HG03558 (cell line): ENCODE data around the gene TENT5C.
"Not testable (repeated sequence)": the region's sequence is repeated elsewhere in the genome, so short reads cannot be mapped to it uniquely, and the experiment has no call there.

Source experiments
- ATAC-seq: cut with Tn5 transposase; IDR thresholded peaks from one replicate; pipeline ENCODE4 v1.9.1; 2021; ENCODE audit warnings: moderate number of reproducible peaks; ENCODE audit not compliant: unreplicated experiment; ENCODE audit errors: extremely low read depth

The TENT5C gene

DNA sequence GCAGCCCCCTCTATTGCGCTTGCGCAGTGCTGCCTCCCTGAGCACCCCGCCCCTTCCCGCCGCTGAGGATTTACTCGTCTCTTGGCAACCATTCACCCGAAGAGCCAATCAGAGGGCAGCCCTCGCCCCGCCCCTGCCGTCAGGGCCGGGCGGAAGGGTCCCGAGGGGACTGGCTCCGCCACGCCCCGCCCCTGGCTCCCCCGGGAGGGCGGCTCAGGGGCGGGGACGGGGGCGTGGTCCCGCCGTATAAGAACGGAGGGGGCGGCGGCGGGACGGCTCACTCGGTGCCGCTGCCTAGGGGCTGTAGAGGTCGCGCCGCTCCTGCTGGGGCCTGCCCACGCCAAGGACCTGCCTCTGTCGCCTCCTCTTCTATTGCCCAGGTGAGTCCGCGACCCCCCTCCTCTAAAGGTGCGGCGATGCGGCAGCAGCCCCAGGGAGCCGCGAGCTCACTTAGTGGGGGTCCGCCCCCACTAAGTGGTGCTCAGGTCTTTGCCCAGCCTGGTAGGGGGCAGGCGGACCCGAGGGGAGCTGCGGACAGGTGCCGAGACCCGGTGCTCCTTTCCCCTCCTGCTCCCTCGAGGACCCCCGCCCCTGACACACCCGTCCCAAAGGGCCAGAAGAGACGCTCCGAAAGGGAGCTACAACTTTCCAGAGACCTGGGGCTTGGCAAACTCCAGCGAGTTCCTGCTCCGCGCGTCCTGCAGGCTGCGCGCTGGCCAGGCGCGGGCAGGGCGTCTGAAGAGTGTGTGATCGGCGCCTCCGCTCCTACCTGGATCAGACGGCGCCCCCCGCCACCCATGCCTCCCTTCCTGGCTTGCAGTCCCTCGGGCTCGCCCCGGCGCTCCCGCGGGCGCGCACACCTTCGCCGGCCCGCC, at the start of gene TENT5C:
TSS of gene TENT5C (plus strand) at position 275 of the 875 bp plus-strand sequence. CDS start 16,821 bp downstream, outside the sequence.
- ATAC-seq = peak; percentile 64

DNA sequence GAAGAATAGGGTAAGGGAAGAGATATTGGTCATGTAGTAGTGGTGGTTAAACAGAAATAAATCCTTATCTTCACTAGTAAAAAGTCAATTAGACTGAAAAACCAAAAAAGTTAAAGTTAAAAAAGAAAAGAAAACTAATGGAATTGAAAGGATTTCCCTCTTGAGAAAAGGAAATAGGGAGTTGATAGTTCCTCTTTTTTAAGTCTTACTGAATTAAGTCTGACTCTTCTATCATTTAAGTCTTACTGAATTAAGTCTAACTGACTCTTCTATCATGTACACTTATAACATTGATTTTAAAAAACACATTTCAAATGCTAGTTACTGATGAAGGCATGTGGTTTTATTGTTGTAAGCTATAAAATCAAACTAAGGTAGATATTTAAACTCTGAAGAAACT, 49.5 kb upstream of the TENT5C start:
- no peak for ATAC-seq

DNA sequence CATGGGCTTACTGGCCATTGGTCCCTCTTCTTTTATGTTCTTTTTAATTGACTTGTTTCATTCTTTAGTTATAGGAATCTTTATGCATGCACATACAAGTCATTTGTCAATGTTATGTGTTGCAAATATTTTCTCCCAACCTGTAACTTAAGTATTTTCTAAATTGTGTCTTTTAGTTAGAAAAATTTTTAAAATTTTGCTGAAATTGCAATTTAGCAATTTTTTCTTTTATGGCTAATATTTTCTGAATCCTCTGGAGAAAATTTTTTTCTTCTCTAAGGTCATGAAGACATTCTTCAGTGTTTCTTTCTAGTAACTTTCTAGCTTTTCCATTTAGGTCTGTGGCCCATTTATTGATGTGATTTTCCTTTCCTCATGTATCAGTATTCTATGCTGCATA, 48.9 kb upstream of the TENT5C start:
- ATAC-seq = no peak

DNA sequence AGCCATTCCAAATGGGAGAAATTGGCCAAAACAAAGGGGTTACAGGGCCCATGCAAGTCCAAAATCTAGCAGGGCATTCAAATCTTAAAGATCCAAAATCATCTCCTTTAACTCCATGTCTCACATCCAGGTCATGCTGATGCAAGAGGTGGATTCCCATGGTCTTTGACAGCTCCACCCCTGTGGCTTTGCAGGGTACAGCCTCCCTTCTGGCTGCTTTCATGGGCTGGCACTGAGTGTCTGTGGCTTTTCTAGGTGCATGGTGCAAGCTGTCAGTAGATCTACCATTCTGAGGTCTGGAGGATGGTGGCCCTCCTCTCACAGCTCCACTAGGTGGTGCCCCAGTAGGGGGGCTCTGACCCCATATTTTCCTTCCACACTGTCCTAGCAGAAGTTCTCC, 47.4 kb upstream of the TENT5C start:
- ATAC-seq = not testable (repeated sequence)

DNA sequence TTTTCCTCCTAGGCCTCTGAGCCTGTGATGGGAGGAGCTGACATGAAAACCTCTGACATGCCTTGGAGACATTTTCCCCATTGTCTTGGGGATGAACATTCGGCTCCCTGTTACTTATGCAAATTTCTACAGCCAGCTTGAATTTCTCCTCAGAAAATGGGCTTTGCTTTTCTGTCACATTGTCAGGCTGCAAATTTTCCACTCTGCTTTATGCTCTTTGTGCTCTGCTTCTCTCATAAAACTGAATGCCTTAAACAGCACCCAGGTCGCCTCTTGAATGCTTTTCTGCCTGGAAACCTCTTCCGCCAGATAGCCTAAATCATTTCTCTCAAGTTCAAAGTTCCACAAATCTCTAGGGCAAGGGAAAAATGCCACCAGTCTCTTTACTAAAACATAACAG, 46.7 kb upstream of the TENT5C start:
- no peak for ATAC-seq

DNA sequence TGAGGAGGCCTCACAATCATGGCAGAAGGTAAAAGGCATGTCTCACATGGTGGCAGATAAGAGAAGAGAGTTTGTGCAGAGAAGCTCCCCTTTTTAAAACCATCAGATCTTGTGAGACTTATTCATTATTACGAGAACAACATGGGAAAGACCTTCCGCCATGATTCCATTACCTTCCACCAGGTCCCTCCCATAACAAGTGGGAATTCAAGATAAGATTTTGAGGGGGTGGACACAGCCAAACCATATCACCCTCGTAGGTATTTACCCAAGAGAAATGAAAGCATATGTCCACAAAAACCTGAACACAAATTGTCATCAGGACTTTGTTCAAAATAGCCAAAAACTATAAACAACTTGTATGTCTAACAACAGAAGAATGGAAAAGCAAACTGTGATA, 45.9 kb upstream of the TENT5C start:
- ATAC-seq = no peak

DNA sequence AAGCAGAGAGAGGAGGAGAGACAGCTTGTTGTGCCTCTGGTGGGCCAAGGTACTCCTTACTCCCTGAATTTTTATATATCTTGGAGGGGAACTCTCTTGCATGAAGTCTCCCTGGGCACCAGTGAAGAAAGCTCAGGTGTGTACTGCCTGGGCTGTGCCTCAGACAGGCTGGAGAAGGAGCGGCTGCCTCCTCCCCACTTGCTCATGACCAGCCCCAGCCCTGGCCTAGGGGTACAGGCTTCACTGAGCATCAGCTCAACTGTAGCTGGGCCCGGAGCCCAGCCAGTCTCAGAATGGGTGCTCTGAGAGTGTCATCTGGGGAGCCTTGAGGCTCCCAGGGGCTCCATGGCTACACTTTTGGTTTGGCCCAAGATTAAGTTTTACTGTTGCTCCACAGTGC, 44.8 kb upstream of the TENT5C start:
- ATAC-seq = no peak

DNA sequence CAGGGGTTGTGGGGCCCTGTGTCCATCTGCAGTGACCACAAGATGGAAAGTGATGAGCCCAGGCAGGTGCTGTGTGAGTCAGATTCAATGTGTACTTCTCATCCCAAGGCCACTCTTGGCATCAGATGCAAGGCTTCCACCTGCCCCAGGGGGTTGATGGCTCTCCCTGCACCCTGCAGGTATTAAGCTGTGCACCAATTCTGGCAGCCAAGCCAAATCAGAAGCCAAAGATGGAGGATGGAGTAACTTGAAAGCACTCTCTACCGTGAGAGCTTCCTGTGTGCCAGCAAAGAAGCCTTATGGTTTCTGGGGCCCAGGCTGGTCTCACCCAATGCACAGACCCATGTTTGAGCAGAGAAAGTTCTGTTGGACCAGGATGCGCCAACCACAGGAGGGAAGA, 44.3 kb upstream of the TENT5C start:
- no peak for ATAC-seq

DNA sequence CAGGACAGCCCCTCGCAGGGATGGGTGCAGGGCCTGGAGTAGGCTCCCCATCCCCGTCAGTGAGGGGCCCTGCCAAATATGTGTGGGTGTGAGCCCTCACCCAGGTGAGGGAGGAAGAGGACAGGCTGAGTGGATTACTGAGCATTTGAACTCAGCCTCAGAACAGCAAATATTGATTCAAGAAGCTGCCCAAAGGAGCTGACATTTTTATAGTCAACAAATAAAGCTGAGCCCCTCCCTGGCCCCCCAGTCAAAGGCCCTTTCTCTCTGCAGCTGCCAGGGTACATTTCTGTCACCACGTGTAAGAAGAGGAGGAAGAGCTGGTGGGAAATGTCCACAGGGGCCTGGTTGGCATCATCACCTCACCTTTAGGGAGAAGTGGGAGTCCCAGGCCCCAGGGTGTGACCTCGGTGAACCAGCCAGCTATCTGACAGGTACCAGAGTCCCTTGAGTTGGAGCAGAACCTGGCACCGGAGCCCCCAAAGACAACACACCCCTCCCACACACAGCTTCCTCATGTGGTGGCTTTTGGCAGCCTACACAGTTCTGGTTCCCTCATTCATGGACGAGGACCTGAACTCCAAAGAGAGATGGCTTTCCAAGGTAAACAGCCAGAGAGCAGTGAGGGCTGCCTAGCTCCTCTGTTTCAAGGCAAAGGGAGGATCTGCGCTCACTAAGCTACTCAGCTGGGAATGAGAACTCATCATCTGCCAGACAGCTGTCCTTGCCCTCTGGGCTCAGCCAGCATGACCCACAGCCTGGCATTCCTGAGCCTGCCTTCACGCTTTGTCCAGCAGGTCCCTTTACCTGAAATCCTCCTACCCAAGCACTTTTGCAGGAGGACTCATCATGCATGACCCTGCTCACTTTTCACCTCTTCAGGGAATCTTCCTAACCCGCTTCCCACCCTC, 43.0 kb upstream of the TENT5C start:
- ATAC-seq = no peak

DNA sequence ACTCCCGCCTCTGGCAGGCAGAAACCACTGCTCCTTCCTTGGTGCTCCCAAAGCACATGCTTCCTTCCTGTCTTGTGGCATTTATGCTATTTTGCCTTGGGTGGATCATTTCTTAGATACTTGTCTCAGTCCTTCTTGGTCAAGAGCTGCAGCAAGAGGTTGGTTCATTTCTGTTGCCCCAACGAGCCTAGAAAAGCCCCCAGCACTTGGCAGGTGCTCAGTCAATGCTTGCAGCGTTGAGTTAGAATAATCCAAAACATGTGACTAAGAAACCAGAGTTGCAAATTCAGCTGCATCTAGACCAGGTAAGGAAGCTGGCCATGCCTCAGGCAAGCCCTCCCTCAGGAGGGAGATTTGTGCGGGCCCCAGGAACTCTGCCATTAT, 42.4 kb upstream of the TENT5C start:
- ATAC-seq = no peak

DNA sequence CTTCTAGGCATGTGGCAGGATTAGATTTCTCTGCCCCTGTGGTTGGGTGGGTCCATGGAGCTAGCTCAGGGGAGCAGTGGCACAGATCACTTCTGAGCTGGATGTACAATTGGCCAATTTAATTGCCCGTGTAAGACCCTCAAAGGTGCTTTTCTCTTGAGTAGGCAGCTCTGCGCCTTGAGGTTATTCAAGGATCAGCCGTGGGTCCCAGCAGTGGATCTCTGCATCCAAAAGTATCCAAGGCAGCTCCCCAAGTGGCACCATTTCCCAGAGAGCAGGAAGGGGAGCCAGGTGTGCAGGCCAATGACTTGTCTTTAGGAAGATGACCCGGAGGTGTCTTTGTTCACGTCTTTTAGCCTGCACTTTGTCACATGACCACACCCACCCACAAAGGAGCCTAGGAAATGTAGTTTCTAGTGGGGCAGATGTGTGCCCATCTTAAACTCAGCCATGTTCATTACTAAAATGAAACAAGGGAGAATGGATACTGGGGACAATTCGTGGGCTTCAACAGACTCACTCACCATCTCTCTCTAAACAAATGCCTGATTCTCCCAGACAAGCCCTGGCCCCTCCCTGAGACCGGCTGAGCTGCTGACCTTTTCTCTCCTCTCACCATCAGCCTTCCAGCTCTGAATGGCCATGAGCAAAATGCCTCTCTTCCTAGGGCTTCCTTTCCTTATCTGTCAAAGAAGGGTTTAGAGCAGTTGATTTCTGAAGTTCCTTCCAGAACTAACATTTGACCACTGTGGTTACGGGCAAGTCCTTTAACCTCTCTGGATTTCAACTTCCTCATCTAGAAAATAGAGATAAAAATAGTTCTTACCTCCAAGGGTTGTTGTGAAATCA, 41.4 kb upstream of the TENT5C start:
- ATAC-seq = no peak

DNA sequence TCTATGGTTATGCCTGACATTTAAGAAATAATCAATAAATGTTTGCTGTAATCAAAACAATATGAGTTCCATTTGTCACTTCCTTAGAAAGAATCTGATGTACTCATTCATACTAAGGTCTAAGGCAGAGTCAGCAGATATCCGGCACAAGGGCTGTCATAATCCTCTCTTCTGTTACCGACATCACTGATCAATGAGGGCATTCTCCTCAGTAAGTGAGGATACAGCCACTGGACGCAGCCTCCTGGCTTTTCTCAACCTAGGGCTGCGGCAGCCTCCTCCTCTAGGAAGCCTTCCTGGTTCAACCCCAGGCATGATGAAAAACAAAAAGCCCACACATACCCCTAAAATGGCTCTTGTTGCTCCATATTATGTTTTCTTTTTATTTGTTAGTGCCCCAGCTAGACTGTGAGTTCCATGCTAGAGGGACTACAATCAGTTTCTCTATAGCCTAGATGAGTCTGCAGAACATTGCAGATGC, 40.7 kb upstream of the TENT5C start:
- no peak for ATAC-seq

DNA sequence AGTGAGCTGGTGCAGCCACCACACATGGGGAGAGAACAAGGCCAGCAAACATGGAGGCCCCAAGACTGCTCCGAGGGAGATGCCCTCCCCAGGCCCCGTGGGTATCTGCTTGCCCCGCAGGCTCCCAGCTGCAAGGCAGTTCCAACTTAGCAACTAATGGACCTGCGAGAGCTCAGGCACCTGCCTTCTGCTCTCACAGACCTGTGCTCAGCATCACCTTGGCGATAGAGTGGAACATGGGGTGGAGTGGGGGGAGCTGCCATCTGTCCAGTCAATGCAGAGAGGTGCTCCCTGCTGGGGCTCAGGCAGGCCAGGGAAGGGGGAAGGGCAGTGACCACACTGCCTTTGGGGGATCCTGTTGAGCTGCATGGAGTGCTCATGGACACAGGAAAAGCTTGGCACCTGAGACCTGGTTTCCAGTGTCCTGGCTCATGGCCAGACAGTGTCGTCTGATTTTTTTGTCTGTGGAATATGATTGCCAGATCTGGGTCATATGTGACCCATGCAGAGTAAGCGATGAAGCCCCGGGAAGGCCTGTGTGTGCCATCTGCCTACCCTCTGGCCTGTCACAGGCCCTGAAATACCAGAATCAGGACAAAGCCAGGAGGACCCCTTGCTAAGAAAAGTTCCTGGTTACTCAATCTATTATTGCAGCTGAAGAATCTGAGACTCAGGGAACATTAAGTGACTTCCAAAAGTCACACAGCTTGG, 39.9 kb upstream of the TENT5C start:
- no peak for ATAC-seq

DNA sequence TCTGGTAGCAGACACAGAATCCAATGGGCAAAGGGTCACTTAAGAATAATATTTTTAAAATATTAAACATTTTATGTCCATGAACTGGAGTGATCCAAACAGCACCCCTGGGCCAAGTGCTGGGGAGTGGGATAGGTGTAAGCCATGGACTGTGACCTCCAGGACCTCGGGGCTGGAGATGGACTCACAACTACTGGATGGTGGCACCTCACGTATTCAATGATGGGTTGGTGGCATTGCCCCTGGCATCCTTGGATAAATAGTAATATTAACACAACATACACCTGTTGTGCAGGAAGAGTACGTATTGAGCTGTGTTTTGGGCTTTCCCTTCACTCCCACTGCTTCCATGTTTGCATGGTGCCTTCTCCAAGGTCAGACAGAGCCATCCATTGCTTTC, 39.3 kb upstream of the TENT5C start:
- no peak for ATAC-seq

DNA sequence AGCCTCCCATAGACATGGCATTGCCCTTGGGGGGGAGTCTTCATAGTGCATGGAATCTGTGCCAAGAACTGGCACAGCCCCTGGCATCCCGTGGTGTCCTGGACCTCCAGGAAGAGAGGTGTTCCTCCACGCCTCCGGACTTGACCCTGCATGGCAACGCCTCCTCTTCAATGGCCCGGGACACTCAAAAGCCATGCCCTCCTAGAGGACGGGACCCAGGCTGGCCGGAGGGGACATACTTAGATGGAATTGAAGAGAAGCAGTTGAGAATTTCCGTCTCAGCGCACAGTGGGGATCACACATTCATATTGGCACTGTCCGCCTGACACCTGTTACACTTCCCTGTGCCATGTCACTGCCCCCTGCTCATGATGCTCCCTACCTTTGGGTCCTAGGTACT, 38.4 kb upstream of the TENT5C start:
- no peak for ATAC-seq

DNA sequence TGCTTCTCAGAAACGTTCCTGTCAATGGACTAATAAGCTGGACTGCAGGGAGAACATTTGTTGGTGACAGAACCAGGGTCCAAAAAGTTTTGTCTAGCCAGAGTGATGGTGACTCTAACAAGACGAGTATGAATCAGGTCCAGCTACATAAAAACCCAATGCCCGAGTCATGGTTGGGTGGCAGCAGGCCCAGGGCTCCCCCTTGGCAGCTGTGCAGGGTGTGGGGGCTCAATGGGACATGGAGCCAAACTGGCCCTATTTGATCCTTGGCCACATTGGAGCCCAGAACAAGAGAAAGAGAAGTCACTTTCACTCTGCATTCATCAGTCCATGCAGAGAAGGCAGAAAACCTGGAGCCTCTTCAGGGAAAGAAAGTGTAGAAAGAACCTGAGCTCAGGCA, 37.9 kb upstream of the TENT5C start:
- ATAC-seq = no peak

DNA sequence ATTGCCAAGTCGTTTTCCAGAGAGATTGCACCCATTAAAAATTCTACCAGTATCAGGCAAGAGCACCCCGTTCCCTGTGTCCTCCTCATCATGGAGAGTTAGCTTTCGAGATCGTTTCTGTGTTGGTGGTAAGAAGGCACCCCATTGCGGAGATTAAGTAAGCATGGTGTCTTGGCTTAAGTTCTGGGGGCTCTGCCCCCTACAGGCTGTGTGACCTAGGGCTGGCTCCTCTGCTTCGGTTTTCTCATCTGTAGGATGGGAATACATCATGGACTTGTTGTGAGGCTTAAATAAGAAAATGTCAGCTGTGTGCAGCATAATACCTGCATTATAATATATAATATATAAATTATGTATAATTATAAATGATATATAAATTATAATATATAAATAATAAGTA, 36.8 kb upstream of the TENT5C start:
- ATAC-seq = no peak

DNA sequence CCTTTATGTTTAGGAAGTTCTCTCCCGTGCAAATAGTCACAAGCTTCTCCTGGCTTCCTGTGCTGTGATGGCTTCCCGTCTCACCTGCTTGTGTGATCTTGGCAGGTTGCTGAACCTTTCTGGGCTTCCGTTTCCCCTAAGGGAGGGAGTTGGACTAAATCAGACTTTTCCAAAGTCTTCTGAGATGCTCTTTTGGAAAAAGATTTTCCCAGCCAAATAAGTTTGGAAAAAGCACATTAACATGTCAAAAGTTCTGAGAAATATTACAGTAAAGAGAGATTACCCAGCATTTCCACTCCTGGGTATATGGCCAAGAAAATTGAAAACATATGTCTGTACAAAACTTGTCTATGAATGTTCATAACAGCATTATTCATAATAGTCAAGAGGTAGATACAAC, 36.0 kb upstream of the TENT5C start:
- no peak for ATAC-seq

DNA sequence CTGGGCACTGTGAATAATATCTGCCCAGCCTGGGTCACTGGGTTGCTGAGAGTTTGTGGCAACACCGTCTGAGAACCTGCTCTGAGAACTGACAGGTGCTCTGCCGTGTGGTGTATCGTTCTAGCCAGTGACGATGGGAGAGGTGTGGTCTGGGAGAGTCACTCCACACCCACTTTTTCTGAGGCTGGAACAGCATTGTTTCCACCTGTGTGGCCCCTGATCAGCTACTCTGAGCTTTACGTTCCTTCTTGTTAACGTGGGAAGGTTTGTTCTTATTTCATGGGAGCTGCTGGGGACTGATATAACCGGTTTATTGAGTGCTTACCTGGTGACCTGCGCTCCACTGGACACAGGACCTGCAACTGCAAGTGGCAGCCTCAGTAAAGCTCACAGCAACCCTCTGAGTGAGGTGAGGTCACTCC, 34.8 kb upstream of the TENT5C start:
- no peak for ATAC-seq

DNA sequence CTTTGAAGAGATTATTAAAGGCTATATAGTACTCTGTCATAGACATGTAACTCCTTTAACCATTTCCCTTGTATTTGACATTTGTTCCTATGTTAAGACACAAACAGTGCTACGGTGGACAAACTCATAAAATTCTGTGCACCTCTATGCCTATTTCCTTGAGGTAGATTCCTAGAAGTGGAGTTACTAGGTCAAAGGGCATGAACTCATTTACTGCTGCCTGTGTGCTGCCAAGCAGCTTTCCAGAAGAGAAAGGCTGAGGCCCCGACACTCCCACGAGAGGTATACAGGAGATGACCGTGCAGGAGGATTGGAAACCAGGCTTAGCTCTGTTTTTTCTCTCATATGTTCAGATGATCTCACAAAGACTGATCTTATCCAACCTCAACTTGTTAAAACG, 34.4 kb upstream of the TENT5C start:
- ATAC-seq = no peak
